Mesendoderm (in vitro differentiated cells): ENCODE results near the gene ITPA.

Experiments
- DNase-seq: peaks from one replicate; pipeline ENCODE4 v3.0.0; 2013
- H2AK5ac ChIP-seq: 2 replicates; pipeline ENCODE4 v1.6.1; 2013; ENCODE audit warnings: low read length, inconsistent platforms
- H2BK120ac ChIP-seq: 2 replicates; pipeline ENCODE4 v1.6.1; 2013; ENCODE audit warnings: low read depth, mild to moderate bottlenecking, low read length, moderate library complexity, mixed read lengths
- H2BK15ac ChIP-seq: replicated peaks from 2 replicates; pipeline ENCODE4 v1.6.1; 2013; ENCODE audit warnings: low read depth, mild to moderate bottlenecking, moderate library complexity
- H2BK5ac ChIP-seq: 2 replicates; pipeline ENCODE4 v1.6.1; 2013; ENCODE audit warnings: low read length, inconsistent platforms
- H3K18ac ChIP-seq: 2 replicates; pipeline ENCODE4 v1.6.1; 2013; ENCODE audit warnings: mild to moderate bottlenecking, low read length, mixed read lengths
- H3K23ac ChIP-seq: one replicate; pipeline ENCODE4 v1.6.1; 2013; ENCODE audit warnings: low read length
- H3K27ac ChIP-seq: 2 replicates; pipeline ENCODE4 v1.5.1; 2013; ENCODE audit warnings: low read depth, mild to moderate bottlenecking, inconsistent platforms, low read length, moderate library complexity
- H3K27me3 ChIP-seq: 2 replicates; pipeline ENCODE4 v1.6.1; 2013; ENCODE audit warnings: low read length, control low read depth, mild to moderate bottlenecking, inconsistent platforms; ENCODE audit not compliant: insufficient read depth, poor library complexity
- H3K36me3 ChIP-seq: 2 replicates; pipeline ENCODE4 v1.6.1; 2013; ENCODE audit warnings: low read length, inconsistent platforms; ENCODE audit not compliant: control insufficient read depth, insufficient read depth
- H3K4ac ChIP-seq: one replicate; pipeline ENCODE4 v1.6.1; 2013; ENCODE audit warnings: low read depth, mild to moderate bottlenecking, low read length, moderate library complexity
- H3K4me1 ChIP-seq: 2 replicates; pipeline ENCODE4 v1.6.1; 2013; ENCODE audit warnings: low read depth, low read length, inconsistent platforms; ENCODE audit not compliant: control insufficient read depth
- H3K4me2 ChIP-seq: 2 replicates; pipeline ENCODE4 v1.6.1; 2013; ENCODE audit warnings: low read length
- H3K4me3 ChIP-seq: 2 replicates; pipeline ENCODE4 v1.5.1; 2013; ENCODE audit warnings: mild to moderate bottlenecking, low read length
- H3K56ac ChIP-seq: one replicate; pipeline ENCODE4 v1.6.1; 2013; ENCODE audit warnings: low read length
- H3K79me1 ChIP-seq: 2 replicates; pipeline ENCODE4 v1.6.1; 2013; ENCODE audit warnings: low read length, inconsistent platforms
- H3K79me2 ChIP-seq: 2 replicates; pipeline ENCODE4 v1.6.1; 2013; ENCODE audit warnings: mild to moderate bottlenecking, low read length; ENCODE audit not compliant: control insufficient read depth, insufficient read depth
- H3K9ac ChIP-seq: 2 replicates; pipeline ENCODE4 v1.6.1; 2013; ENCODE audit warnings: low read length, inconsistent platforms
- H4K5ac ChIP-seq: one replicate; pipeline ENCODE4 v1.6.1; 2013; ENCODE audit warnings: low read length
- H4K8ac ChIP-seq: one replicate; pipeline ENCODE4 v1.6.1; 2013; ENCODE audit warnings: low read depth, mild to moderate bottlenecking, control low read depth, low read length, moderate library complexity
- WGBS: extraction: QIAGEN DNeasy Blood & Tissue Kit; methylation state at CpG from one replicate; pipeline ENCODE4 v1.1.7; 2013; ENCODE audit warnings: low lambda C conversion rate, missing lambda C conversion rate; ENCODE audit not compliant: insufficient coverage; ENCODE audit errors: extremely low coverage; 5-methylcytosine and 5-hydroxymethylcytosine counted together

Gene ITPA

DNA sequence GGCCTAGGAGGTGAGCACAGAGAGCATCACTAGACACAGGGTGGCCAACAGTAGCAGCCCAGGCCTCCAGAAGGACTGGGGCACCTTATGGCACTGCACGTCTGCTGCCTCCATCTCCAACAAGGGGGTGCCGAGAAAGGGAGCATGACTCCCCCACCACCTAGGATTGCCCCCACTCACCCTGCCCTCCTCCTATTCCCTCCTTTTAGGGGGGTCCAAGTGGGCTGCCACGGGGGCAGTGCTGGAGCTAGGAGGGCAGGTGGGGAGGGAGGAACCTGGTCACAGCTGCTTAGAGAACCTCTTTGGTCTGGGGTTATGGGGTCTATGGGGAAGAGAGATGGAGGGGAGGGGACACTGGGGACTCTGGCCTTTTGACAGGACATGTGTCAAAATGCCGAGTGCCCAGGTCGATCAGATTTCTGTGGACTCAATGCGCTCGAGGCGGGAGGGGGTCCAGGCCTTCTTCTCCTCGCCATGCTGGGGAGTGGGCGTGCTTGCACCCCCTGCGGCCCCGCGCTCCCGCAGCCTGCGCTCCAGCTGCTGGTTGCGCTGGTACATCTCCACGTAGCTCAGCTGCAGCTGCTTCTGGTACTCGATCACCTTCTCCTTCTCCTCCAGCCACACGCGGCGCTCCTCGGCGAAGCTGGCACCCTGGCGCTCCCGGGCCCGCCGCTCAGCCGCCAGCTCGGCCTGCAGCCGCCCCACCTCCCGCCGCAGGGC, 45.1 kb upstream of the ITPA start:
- H3K4ac ChIP-seq, result no peak overlapping the region
- peaks cover 4% of the 10 kb centered on the region for H3K79me2 ChIP-seq
- no peak overlapping the region for H2BK120ac ChIP-seq
- H3K4me1 ChIP-seq, result peaks cover 3% of the 10 kb centered on the region
- H3K79me1 ChIP-seq, result no peaks in the 10 kb centered on the region
- DNase-seq, result no peak
- H3K56ac ChIP-seq, result no peak overlapping the region
- no peak overlapping the region for H2AK5ac ChIP-seq
- no peak overlapping the region for H3K4me3 ChIP-seq
- no peak overlapping the region for H4K5ac ChIP-seq
- no peak overlapping the region for H4K8ac ChIP-seq
- H3K18ac ChIP-seq, result no peak overlapping the region
- H3K9ac ChIP-seq, result no peak overlapping the region
- H3K4me2 ChIP-seq, result no peak overlapping the region
- no CpG with 5 or more reads among the region's 32 CpGs for WGBS
- H3K27me3 ChIP-seq, result no peaks in the 10 kb centered on the region
- H3K27ac ChIP-seq, result no peak overlapping the region
- H3K36me3 ChIP-seq, result no peaks in the 10 kb centered on the region
- H2BK15ac ChIP-seq, result no peak overlapping the region
- no peak overlapping the region for H3K23ac ChIP-seq
- H2BK5ac ChIP-seq, result no peak overlapping the region

DNA sequence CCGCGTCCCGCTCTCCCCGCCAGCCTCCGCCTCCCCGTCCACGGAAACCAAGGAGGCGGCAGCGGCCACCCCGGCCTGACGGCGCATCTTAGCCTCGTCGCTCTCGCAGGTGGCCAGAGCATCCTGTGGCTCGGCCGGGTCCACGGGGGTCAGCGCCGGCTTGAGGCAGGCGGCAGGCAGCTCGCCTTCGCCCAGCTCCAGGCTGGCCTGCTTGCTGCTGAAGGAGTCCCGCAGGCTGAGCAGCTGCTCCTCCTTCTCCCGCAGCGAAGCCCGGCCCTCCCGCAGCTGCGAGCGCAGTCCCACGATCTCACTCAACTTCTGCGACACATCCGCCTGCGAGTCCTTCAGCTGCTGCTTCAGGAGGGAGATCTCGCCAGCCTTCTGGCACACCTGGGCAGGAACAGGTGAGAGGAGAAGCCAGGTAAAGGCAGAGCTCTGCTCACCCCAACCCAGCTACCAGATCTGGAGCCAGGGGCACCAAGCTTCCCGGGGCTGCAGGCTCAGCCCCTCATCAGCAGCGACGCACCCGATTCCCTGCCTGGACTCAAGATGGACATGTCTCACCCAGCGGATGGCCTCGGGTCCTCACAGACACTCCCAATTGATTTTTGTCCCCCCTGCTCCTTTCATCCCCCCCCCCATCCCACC, 44.4 kb upstream of the ITPA start:
- H3K4me3 ChIP-seq, result no peak overlapping the region
- H2BK5ac ChIP-seq, result no peak overlapping the region
- H4K5ac ChIP-seq, result no peak overlapping the region
- H3K23ac ChIP-seq, result no peak overlapping the region
- H3K9ac ChIP-seq, result no peak overlapping the region
- no peak overlapping the region for H2AK5ac ChIP-seq
- no peak overlapping the region for H3K18ac ChIP-seq
- H3K79me2 ChIP-seq, result no peaks in the 10 kb centered on the region
- no peaks in the 10 kb centered on the region for H3K36me3 ChIP-seq
- no peaks in the 10 kb centered on the region for H3K79me1 ChIP-seq
- no peaks in the 10 kb centered on the region for H3K27me3 ChIP-seq
- no peak overlapping the region for H3K4ac ChIP-seq
- no peak overlapping the region for H3K4me2 ChIP-seq
- H3K4me1 ChIP-seq, result peaks cover 3% of the 10 kb centered on the region
- H2BK15ac ChIP-seq, result no peak overlapping the region
- no peak overlapping the region for H2BK120ac ChIP-seq
- no peak overlapping the region for H3K27ac ChIP-seq
- no CpG with 5 or more reads among the region's 41 CpGs for WGBS
- no peak overlapping the region for H3K56ac ChIP-seq
- no peak overlapping the region for H4K8ac ChIP-seq
- DNase-seq, result no peak

DNA sequence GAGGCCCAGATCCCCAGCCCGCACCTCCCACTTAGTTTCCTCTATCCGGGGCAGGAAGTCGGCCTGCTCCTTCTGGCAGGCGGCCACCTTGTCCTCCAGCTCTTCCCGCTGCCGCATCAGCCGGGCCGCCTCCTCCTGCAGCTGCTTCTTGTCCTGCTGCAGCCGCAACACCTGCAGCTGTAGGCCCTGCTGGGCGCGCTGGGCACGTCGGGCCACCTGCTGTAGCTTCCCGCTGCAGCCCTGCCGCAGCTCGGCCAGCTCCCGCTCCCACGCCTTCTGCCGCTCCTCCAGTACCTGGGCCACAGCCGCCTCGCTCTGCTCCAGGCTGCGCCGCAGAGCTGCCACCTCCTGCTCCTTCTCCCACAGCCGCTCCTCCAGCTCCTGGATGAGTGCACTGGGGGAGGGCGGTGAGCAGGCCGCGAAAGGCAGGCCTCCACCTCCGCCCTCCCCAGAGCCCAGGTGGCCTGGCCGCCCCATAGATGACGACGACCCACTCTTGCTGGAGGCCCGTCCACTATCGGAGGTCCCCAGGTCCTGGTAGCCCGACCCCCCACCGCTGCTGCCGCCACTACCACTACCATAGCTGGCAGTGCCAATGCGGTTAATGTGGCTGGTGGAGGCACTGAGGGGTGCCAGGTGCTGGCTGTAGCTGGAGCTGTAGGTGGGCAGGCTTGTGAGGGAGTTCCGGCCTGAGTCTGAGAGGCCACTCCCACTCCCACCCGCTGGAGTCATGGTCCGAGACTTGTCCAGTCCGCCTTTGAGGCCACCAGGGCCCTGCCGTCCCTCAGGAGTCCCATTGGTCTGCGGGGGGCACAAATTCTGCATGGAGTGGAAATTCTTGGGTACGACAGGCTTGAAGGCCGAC, 43.6 kb upstream of the ITPA start:
- Histone ChIP-seq H4K5ac (no peak overlapping the region), H2AK5ac (no peak overlapping the region), H3K27me3 (no peaks in the 10 kb centered on the region), H2BK5ac (no peak overlapping the region), H3K4me2 (no peak overlapping the region), H3K36me3 (no peaks in the 10 kb centered on the region), H2BK120ac (no peak overlapping the region), H4K8ac (no peak overlapping the region), H3K9ac (no peak overlapping the region), H3K4me3 (no peak overlapping the region), H3K27ac (no peak overlapping the region), H3K4ac (no peak overlapping the region), H3K79me2 (no peaks in the 10 kb centered on the region), H2BK15ac (no peak overlapping the region), H3K23ac (no peak overlapping the region), H3K18ac (no peak overlapping the region), H3K4me1 (peaks cover 3% of the 10 kb centered on the region), H3K79me1 (no peaks in the 10 kb centered on the region), H3K56ac (no peak overlapping the region)
- no peak for DNase-seq
- no CpG with 5 or more reads among the region's 45 CpGs for WGBS

DNA sequence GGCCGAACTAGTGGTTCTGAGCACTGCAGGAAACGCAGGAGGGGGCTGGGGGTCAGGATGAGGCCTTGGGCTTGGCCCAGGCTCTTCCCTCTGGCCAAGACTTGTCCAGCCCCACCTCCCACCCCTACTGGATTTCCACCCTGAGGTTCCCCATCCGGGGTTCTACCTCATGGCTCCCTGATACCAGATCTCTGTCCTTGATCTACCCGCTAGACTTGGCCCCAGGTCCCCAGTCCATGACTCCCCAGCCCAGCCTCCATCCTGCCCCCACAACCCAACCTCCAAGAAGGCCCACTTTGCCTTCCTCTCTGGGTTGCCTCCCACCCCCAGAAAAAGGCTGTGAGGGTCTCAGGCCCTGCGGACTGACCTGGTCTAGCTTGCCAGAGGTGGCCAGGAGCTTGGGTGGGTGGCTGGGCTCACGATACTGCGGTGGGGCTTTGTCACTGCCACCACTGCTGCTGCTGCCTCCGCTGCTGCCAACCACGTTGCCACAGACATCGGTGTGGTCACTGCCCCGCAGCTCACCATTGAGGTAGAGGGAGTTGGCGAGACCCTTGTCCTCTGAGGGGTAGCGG, 42.9 kb upstream of the ITPA start:
- H2BK120ac ChIP-seq, result no peak overlapping the region
- H3K79me1 ChIP-seq, result no peaks in the 10 kb centered on the region
- no peak overlapping the region for H3K18ac ChIP-seq
- no peak for DNase-seq
- peaks cover 3% of the 10 kb centered on the region for H3K4me1 ChIP-seq
- H3K4me2 ChIP-seq, result no peak overlapping the region
- no peaks in the 10 kb centered on the region for H3K27me3 ChIP-seq
- no peak overlapping the region for H3K4me3 ChIP-seq
- H4K8ac ChIP-seq, result no peak overlapping the region
- H4K5ac ChIP-seq, result no peak overlapping the region
- no peaks in the 10 kb centered on the region for H3K36me3 ChIP-seq
- WGBS, result no CpG with 5 or more reads among the region's 13 CpGs
- H3K79me2 ChIP-seq, result no peaks in the 10 kb centered on the region
- H2BK5ac ChIP-seq, result no peak overlapping the region
- H3K9ac ChIP-seq, result no peak overlapping the region
- no peak overlapping the region for H2AK5ac ChIP-seq
- H3K27ac ChIP-seq, result no peak overlapping the region
- H3K56ac ChIP-seq, result no peak overlapping the region
- H2BK15ac ChIP-seq, result no peak overlapping the region
- H3K4ac ChIP-seq, result no peak overlapping the region
- H3K23ac ChIP-seq, result no peak overlapping the region

DNA sequence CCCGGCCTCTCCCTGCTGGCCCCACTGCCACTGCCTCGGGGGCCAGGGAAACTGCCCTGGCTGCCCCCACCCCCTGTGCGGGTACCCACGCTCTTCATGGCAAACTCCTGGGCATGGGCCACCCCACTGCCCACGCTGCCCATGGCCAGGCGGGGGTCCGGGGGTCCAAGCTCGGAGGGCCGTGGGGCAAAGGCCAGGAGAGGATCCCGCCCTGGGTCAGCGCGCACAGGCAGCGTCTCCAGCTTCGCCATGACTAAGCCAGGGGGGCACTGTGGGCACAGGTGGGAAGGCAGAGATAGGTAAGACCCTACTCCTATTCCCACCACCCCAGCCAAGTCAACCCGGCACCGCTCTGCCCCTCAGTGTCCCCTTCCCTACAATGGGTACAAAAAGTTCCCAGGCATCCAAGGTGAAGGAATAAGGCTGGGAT, 42.4 kb upstream of the ITPA start:
- no peak for DNase-seq
- Histone ChIP-seq H3K79me2 (no peaks in the 10 kb centered on the region), H2BK120ac (no peak overlapping the region), H3K18ac (no peak overlapping the region), H3K56ac (no peak overlapping the region), H3K27ac (no peak overlapping the region), H3K4me3 (no peak overlapping the region), H3K4me1 (peaks cover 3% of the 10 kb centered on the region), H4K8ac (no peak overlapping the region), H4K5ac (no peak overlapping the region), H3K23ac (no peak overlapping the region), H3K27me3 (no peaks in the 10 kb centered on the region), H2AK5ac (no peak overlapping the region), H3K4me2 (no peak overlapping the region), H3K4ac (no peak overlapping the region), H2BK15ac (no peak overlapping the region), H2BK5ac (no peak overlapping the region), H3K36me3 (no peaks in the 10 kb centered on the region), H3K79me1 (no peaks in the 10 kb centered on the region), H3K9ac (no peak overlapping the region)
- no CpG with 5 or more reads among the region's 16 CpGs for WGBS
